Activated CD8-positive, alpha-beta T cell treated with anti-CD3 and anti-CD28 coated beads for 36 hours (primary cell): ENCODE data around the gene RSPH9. TPM values are rescaled to one million over a fixed set of nuclear protein-coding genes. Genes with fewer than 3 reads are reported as not detected.
"Not testable (repeated sequence)": the region's sequence is repeated elsewhere in the genome, so short reads cannot be mapped to it uniquely, and the experiment has no call there.

Source experiments
- ATAC-seq: fragments of 200-7000 bp; cut with Tn5 transposase; one replicate; pipeline ENCODE4 v1.10.0; 2021; ENCODE audit warnings: mild to moderate bottlenecking, moderate library complexity
- CTCF ChIA-PET: fragments of 350-600 bp; sonication (Branson Sonifier 250); formaldehyde crosslinking; loops from one replicate; lab custom pipeline; 2021; ENCODE audit warnings: antibody characterized with exemption; lab: Charles Lee
- POLR2A ChIA-PET: fragments of 350-600 bp; sonication (Branson Sonifier 250); formaldehyde crosslinking; loops from one replicate; lab custom pipeline; 2021; ENCODE audit warnings: antibody characterized with exemption; lab: Charles Lee
- DNase-seq: peaks from one replicate; pipeline ENCODE4 v3.0.0-alpha.2; 2020
- H3K27ac Mint-ChIP-seq: one replicate; pipeline ENCODE4 v1.8.0; 2021; ENCODE audit warnings: mild to moderate bottlenecking, mixed read lengths
- H3K27me3 Mint-ChIP-seq: one replicate; pipeline ENCODE4 v1.8.0; 2021; ENCODE audit warnings: mixed read lengths
- H3K36me3 Mint-ChIP-seq: one replicate; pipeline ENCODE4 v1.8.0; 2021; ENCODE audit warnings: low read depth, mixed read lengths
- H3K4me1 Mint-ChIP-seq: one replicate; pipeline ENCODE4 v1.8.0; 2021; ENCODE audit warnings: low read depth, mixed read lengths
- H3K4me3 Mint-ChIP-seq: one replicate; pipeline ENCODE4 v1.8.0; 2021; ENCODE audit warnings: mild to moderate bottlenecking, moderate library complexity, mixed read lengths
- H3K9me3 Mint-ChIP-seq: one replicate; pipeline ENCODE4 v1.8.0; 2021; ENCODE audit warnings: mixed read lengths
- CTCF ChIP-seq: fragments of 200-600 bp; IDR thresholded peaks from one replicate; pipeline ENCODE4 v1.8.0; 2022; ENCODE audit warnings: antibody characterized with exemption, mild to moderate bottlenecking
- intact Hi-C: fragments of 100-400 bp; cut with micrococcal nuclease; formaldehyde crosslinking; loops from one replicate; pipeline ENCODE4 v1.10.0; 2022
- total RNA-seq, 2 experiments: library from RNA; stranded (reverse); gene quantifications; one replicate each; pipeline ENCODE4 v1.2.3, GENCODE V29; 2021

The RSPH9 gene
- total RNA-seq, 2 experiments from 2014 or later, result 0.11 TPM; not detected in 1

- intact Hi-C loops, result no loop called here
- H3K36me3 Mint-ChIP-seq, result no peaks in the 10 kb centered on the region
- POLR2A ChIA-PET, result no interaction called here
- peaks cover 8% of the 10 kb centered on the region for H3K4me1 Mint-ChIP-seq
- CTCF ChIA-PET, result interaction anchor here (3.0 kb wide), 1 partner anchor 9 kb away, joined by 15 read pairs; no protein-coding TSS in a partner anchor
- no peak overlapping the region for H3K4me3 Mint-ChIP-seq
- peaks cover 1% of the 10 kb centered on the region for H3K9me3 Mint-ChIP-seq
- H3K27me3 Mint-ChIP-seq, result no peaks in the 10 kb centered on the region
- no peak overlapping the region for H3K27ac Mint-ChIP-seq
- TF ChIP-seq CTCF, result no peak
- no peak for ATAC-seq
- no peak for DNase-seq
Observed at GRCh38 chr6:43658161-43658560, 13.3 kb downstream of the RSPH9 start.

- H3K4me1 Mint-ChIP-seq, result peaks cover 19% of the 10 kb centered on the region
- H3K27ac Mint-ChIP-seq, POLR2A ChIA-PET, intact Hi-C loops, H3K4me3 Mint-ChIP-seq, H3K27me3 Mint-ChIP-seq, ATAC-seq, DNase-seq, H3K9me3 Mint-ChIP-seq, H3K36me3 Mint-ChIP-seq: not testable (repeated sequence)
- CTCF ChIA-PET, result interaction anchor here (1.5 to 1.6 kb wide), 2 partner anchors 110 to 416 kb away, joined by 4 to 5 read pairs; no protein-coding TSS in a partner anchor
Observed at GRCh38 chr6:43662948-43663347, 18.1 kb downstream of the RSPH9 start.

GRCh38 chr6:43665376-43665775 lies 20.5 kb downstream of the RSPH9 start:
- Mint-ChIP-seq H3K9me3 (peaks cover 1% of the 10 kb centered on the region), H3K4me3 (no peak overlapping the region), H3K27ac (no peak overlapping the region), H3K4me1 (peaks cover 43% of the 10 kb centered on the region), H3K36me3 (peaks cover 4% of the 10 kb centered on the region), H3K27me3 (peaks cover 1% of the 10 kb centered on the region)
- intact Hi-C loops, result loop anchor here (5.0 kb wide), 1 partner anchor 97 kb away; no protein-coding TSS in a partner anchor
- ATAC-seq (no peak), DNase-seq (no peak)
- no peak for TF ChIP-seq CTCF
- POLR2A ChIA-PET, result interaction anchor here (0.6 to 1.0 kb wide), 3 partner anchors 8 to 109 kb away, joined by 3 read pairs; no protein-coding TSS in a partner anchor
- CTCF ChIA-PET, result interaction anchor here (0.9 to 6.7 kb wide), 12 partner anchors 12 to 429 kb away, joined by 3 to 68 read pairs (median 4); partner anchors contain the start of genes MRPS18A and RSPH9

- intact Hi-C loops, result loop anchor here (5.0 kb wide), 1 partner anchor 96 kb away; no protein-coding TSS in a partner anchor
- no peak overlapping the region for H3K4me3 Mint-ChIP-seq
- POLR2A ChIA-PET, result interaction anchor here (0.7 to 2.9 kb wide), 5 partner anchors 9 to 650 kb away, joined by 3 to 13 read pairs (median 5); partner anchors contain the start of genes MAD2L1BP, MRPS18A and VEGFA
Observed at GRCh38 chr6:43666196-43666920, 21.5 kb downstream of the RSPH9 start.

More at GRCh38 chr6:43666196-43666920, 21.5 kb downstream of the RSPH9 start:
- Mint-ChIP-seq H3K36me3 (peaks cover 9% of the 10 kb centered on the region), H3K4me1 (peaks cover 49% of the 10 kb centered on the region), H3K27ac (no peak overlapping the region), H3K9me3 (no peaks in the 10 kb centered on the region), H3K27me3 (peaks cover 1% of the 10 kb centered on the region)
- CTCF ChIA-PET, result interaction anchor here (0.8 to 6.7 kb wide), 24 partner anchors 11 to 428 kb away, joined by 3 to 68 read pairs (median 7); partner anchors contain the start of genes MRPS18A, RSPH9 and VEGFA
- no peak for TF ChIP-seq CTCF
- no peak for ATAC-seq
- no peak for DNase-seq
